Endothelial cell of umbilical vein (primary cell): Measurements from ENCODE around the gene POU6F2.

Source experiments
- EZH2 ChIP-seq: IDR thresholded peaks from 2 replicates; pipeline ENCODE4 v1.6.1; 2012; ENCODE audit warnings: borderline replicate concordance, low read depth, mild to moderate bottlenecking, moderate library complexity, low read length, inconsistent platforms; ENCODE audit not compliant: severe bottlenecking
- FOS ChIP-seq: IDR thresholded peaks from 2 replicates; pipeline ENCODE4 v1.6.1; 2011; ENCODE audit warnings: mild to moderate bottlenecking, low read length, moderate library complexity, borderline replicate concordance; ENCODE audit not compliant: insufficient read depth
- GATA2 ChIP-seq: IDR thresholded peaks from 2 replicates; pipeline ENCODE4 v1.7.0; 2011; ENCODE audit warnings: low read depth, mild to moderate bottlenecking, moderate library complexity, mixed read lengths, low read length; ENCODE audit not compliant: insufficient read length, insufficient read depth
- JUN ChIP-seq: IDR thresholded peaks from 2 replicates; pipeline ENCODE4 v1.6.1; 2011; ENCODE audit warnings: borderline replicate concordance, low read depth; ENCODE audit not compliant: insufficient read length, insufficient read depth
- MAX ChIP-seq: IDR thresholded peaks from 2 replicates; pipeline ENCODE4 v1.6.1; 2011; ENCODE audit not compliant: insufficient read depth, insufficient read length
- MYC ChIP-seq: IDR thresholded peaks from one replicate; pipeline ENCODE4 v1.6.1; 2011; ENCODE audit warnings: mild to moderate bottlenecking, low read depth, low read length
- POLR2A ChIP-seq: IDR thresholded peaks from 2 replicates; pipeline ENCODE4 v1.6.1; 2012; ENCODE audit warnings: low read depth, mild to moderate bottlenecking, control low read depth, low read length
- POLR2AphosphoS5 ChIP-seq: IDR thresholded peaks from 2 replicates; pipeline ENCODE4 v1.6.1; 2012; ENCODE audit warnings: low read depth, mild to moderate bottlenecking, control low read depth, low read length, moderate library complexity; ENCODE audit not compliant: insufficient read depth
- TF ChIP-seq, protein P1 (sequence below), 2 donors: IDR thresholded peaks; 1 replicate in 1 of 2; 2 replicates in 1 of 2; pipeline ENCODE4 v1.5.1; 2011; ENCODE audit warnings: low read length in 2 of 2, mild to moderate bottlenecking in 2 of 2, moderate library complexity in 2 of 2, control low read depth in 1 of 2, inconsistent platforms in 1 of 2, low read depth in 1 of 2; ENCODE audit not compliant: insufficient read depth in 1 of 2; ENCODE audit errors: extremely low read depth in 1 of 2

- TF ChIP-seq, protein P1, sequence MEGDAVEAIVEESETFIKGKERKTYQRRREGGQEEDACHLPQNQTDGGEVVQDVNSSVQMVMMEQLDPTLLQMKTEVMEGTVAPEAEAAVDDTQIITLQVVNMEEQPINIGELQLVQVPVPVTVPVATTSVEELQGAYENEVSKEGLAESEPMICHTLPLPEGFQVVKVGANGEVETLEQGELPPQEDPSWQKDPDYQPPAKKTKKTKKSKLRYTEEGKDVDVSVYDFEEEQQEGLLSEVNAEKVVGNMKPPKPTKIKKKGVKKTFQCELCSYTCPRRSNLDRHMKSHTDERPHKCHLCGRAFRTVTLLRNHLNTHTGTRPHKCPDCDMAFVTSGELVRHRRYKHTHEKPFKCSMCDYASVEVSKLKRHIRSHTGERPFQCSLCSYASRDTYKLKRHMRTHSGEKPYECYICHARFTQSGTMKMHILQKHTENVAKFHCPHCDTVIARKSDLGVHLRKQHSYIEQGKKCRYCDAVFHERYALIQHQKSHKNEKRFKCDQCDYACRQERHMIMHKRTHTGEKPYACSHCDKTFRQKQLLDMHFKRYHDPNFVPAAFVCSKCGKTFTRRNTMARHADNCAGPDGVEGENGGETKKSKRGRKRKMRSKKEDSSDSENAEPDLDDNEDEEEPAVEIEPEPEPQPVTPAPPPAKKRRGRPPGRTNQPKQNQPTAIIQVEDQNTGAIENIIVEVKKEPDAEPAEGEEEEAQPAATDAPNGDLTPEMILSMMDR (IDR thresholded peaks at IDR 0.05; ENCODE audit: extremely low read depth in 1 of 2, insufficient read depth in 1 of 2, low read depth in 1 of 2, low read length in 2 of 2): no peak
- TF ChIP-seq POLR2AphosphoS5 (no peak), POLR2A (no peak), FOS (no peak), EZH2 (no peak), MYC (no peak), MAX (no peak), JUN (no peak), GATA2 (no peak)
These were observed 214.8 kb downstream of the POU6F2 start for GRCh38 chr7:39192476-39192875.
